HEK293T (cell line): ENCODE results near the gene SLC26A8.

Source experiments
- CTBP1 ChIP-seq: fragments of 450-650 bp; IDR thresholded peaks from 2 replicates; pipeline ENCODE4 v1.6.1; 2016; ENCODE audit warnings: borderline replicate concordance
- ELF4 ChIP-seq: fragments of 450-650 bp; IDR thresholded peaks from 2 replicates; pipeline ENCODE4 v1.6.1; 2017; ENCODE audit warnings: antibody characterized with exemption
- FOXA1 ChIP-seq: fragments of 450-650 bp; IDR thresholded peaks from 2 replicates; pipeline ENCODE4 v1.6.1; 2016; ENCODE audit warnings: mild to moderate bottlenecking
- FOXK2 ChIP-seq: fragments of 450-650 bp; IDR thresholded peaks from 2 replicates; pipeline ENCODE4 v1.6.1; 2016; ENCODE audit warnings: mild to moderate bottlenecking
- FOXM1 ChIP-seq: fragments of 450-650 bp; IDR thresholded peaks from 2 replicates; pipeline ENCODE4 v1.6.1; 2017; ENCODE audit warnings: mild to moderate bottlenecking, borderline replicate concordance
- HDGF ChIP-seq: fragments of 450-650 bp; IDR thresholded peaks from 2 replicates; pipeline ENCODE4 v1.6.1; 2017; ENCODE audit warnings: antibody characterized with exemption, borderline replicate concordance
- L3MBTL2 ChIP-seq: fragments of 450-650 bp; conservative IDR thresholded peaks from 2 replicates; pipeline ENCODE4 v1.6.1; 2016; ENCODE audit warnings: mild to moderate bottlenecking
- LEF1 ChIP-seq: fragments of 450-650 bp; IDR thresholded peaks from 2 replicates; pipeline ENCODE4 v1.6.1; 2017; ENCODE audit warnings: mild to moderate bottlenecking, borderline replicate concordance
- SP1 ChIP-seq: fragments of 450-650 bp; IDR thresholded peaks from 2 replicates; pipeline ENCODE4 v1.6.1; 2017
- SUZ12 ChIP-seq: fragments of 450-650 bp; IDR thresholded peaks from 2 replicates; pipeline ENCODE4 v1.6.1; 2016; ENCODE audit warnings: mild to moderate bottlenecking
- TARDBP ChIP-seq: fragments of 450-650 bp; IDR thresholded peaks from 2 replicates; pipeline ENCODE4 v1.6.1; 2016
- ZNF384 ChIP-seq: fragments of 450-650 bp; IDR thresholded peaks from 2 replicates; pipeline ENCODE4 v1.6.1; 2016

- no peak for TF ChIP-seq FOXM1
- no peak for TF ChIP-seq SP1
- TF ChIP-seq FOXK2 = no peak
- TF ChIP-seq TARDBP = no peak
- no peak for TF ChIP-seq CTBP1
- no peak for TF ChIP-seq LEF1
- TF ChIP-seq ZNF384 = no peak
- no peak for TF ChIP-seq FOXA1
- TF ChIP-seq ELF4 = no peak
- TF ChIP-seq HDGF = no peak
- no peak for TF ChIP-seq SUZ12
- TF ChIP-seq L3MBTL2 = no peak
These were observed 43.1 kb upstream of the SLC26A8 start for GRCh38 chr6:36067374-36068011.
